ENCODE data around the gene CCR5. TPM values are rescaled to one million over a fixed set of nuclear protein-coding genes. Genes with fewer than 3 reads are reported as not detected.

CCR5 gene
- total RNA-seq, 1 experiment from 2014 or later, result not detected

GRCh38 chr3:46372492-46373359 lies 2.0 kb downstream of the CCR5 start:
- Histone ChIP-seq H3K9me3 (ENCODE audit: low read length) (no peaks in the 10 kb centered on the region), H3K36me3 (ENCODE audit: insufficient read depth, low read length) (no peaks in the 10 kb centered on the region), H3K9me2 (replicated peaks; ENCODE audit: insufficient read depth, low read length) (no peaks in the 10 kb centered on the region), H3K27ac (ENCODE audit: low read length) (no peak overlapping the region), H3K4me3 (ENCODE audit: low read length) (no peak overlapping the region), H3K9ac (ENCODE audit: low read length) (no peak overlapping the region), H4K20me1 (ENCODE audit: insufficient read depth, low read depth, low read length) (no peaks in the 10 kb centered on the region), H3K79me2 (ENCODE audit: low read length) (no peaks in the 10 kb centered on the region), H2AFZ (ENCODE audit: low read length) (no peak overlapping the region), H3K27me3 (ENCODE audit: low read length) (0 out of 2 replicates have a peak, but pooled peaks cover 3% of the 10 kb centered on the region), H3K4me2 (ENCODE audit: low read depth, low read length, poor library complexity, severe bottlenecking) (no peak overlapping the region), H3K4me1 (ENCODE audit: low read length) (no peaks in the 10 kb centered on the region)
- peak; percentile 71 for DNase-seq

GRCh38 chr3:46374755-46375154 lies 4.0 kb downstream of the CCR5 start:
- H4K20me1 ChIP-seq (ENCODE audit: insufficient read depth, low read depth, low read length), result no peaks in the 10 kb centered on the region
- no peak overlapping the region for H3K27ac ChIP-seq (ENCODE audit: low read length)

GRCh38 chr3:46375218-46375617 lies 4.5 kb downstream of the CCR5 start:
- no peaks in the 10 kb centered on the region for H3K9me3 ChIP-seq (ENCODE audit: low read length)
- peaks cover 5% of the 10 kb centered on the region for H3K4me1 ChIP-seq (ENCODE audit: low read length)
- H3K27ac ChIP-seq (ENCODE audit: low read length), result no peak overlapping the region
- H3K4me2 ChIP-seq (ENCODE audit: low read depth, low read length, poor library complexity, severe bottlenecking), result no peak overlapping the region
- H3K9me2 ChIP-seq (replicated peaks; ENCODE audit: insufficient read depth, low read length), result no peaks in the 10 kb centered on the region
- H3K27me3 ChIP-seq (ENCODE audit: low read length), result 0 out of 2 replicates have a peak, but pooled peaks cover 3% of the 10 kb centered on the region
- no peaks in the 10 kb centered on the region for H3K79me2 ChIP-seq (ENCODE audit: low read length)
- H3K4me3 ChIP-seq (ENCODE audit: low read length), result no peak overlapping the region
- no peak overlapping the region for H2AFZ ChIP-seq (ENCODE audit: low read length)
- no peak overlapping the region for H3K9ac ChIP-seq (ENCODE audit: low read length)
- no peaks in the 10 kb centered on the region for H3K36me3 ChIP-seq (ENCODE audit: insufficient read depth, low read length)
- no peak for DNase-seq
- no peaks in the 10 kb centered on the region for H4K20me1 ChIP-seq (ENCODE audit: insufficient read depth, low read depth, low read length)

More at GRCh38 chr3:46374755-46375154, 4.0 kb downstream of the CCR5 start:
- Histone ChIP-seq H3K9ac (ENCODE audit: low read length) (no peak overlapping the region), H3K9me3 (ENCODE audit: low read length) (no peaks in the 10 kb centered on the region), H3K79me2 (ENCODE audit: low read length) (no peaks in the 10 kb centered on the region), H3K9me2 (replicated peaks; ENCODE audit: insufficient read depth, low read length) (no peaks in the 10 kb centered on the region), H3K36me3 (ENCODE audit: insufficient read depth, low read length) (no peaks in the 10 kb centered on the region), H3K4me3 (ENCODE audit: low read length) (no peak overlapping the region), H2AFZ (ENCODE audit: low read length) (no peak overlapping the region), H3K4me2 (ENCODE audit: low read depth, low read length, poor library complexity, severe bottlenecking) (no peak overlapping the region), H3K4me1 (ENCODE audit: low read length) (peaks cover under 1% of the 10 kb centered on the region; the same call in 1 of the 2 replicates), H3K27me3 (ENCODE audit: low read length) (0 out of 2 replicates have a peak, but pooled peaks cover 3% of the 10 kb centered on the region)
- DNase-seq, result no peak

GRCh38 chr3:46375814-46376213 lies 5.1 kb downstream of the CCR5 start:
- Histone ChIP-seq H2AFZ (ENCODE audit: low read length) (no peak overlapping the region), H3K9me2 (replicated peaks; ENCODE audit: insufficient read depth, low read length) (no peaks in the 10 kb centered on the region), H3K4me2 (ENCODE audit: low read depth, low read length, poor library complexity, severe bottlenecking) (no peak overlapping the region), H3K4me3 (ENCODE audit: low read length) (no peak overlapping the region), H3K4me1 (ENCODE audit: low read length) (peaks cover 11% of the 10 kb centered on the region), H3K79me2 (ENCODE audit: low read length) (no peaks in the 10 kb centered on the region), H4K20me1 (ENCODE audit: insufficient read depth, low read depth, low read length) (no peaks in the 10 kb centered on the region), H3K27me3 (ENCODE audit: low read length) (0 out of 2 replicates have a peak, but pooled peaks cover 3% of the 10 kb centered on the region), H3K36me3 (ENCODE audit: insufficient read depth, low read length) (no peaks in the 10 kb centered on the region), H3K27ac (ENCODE audit: low read length) (no peak overlapping the region), H3K9ac (ENCODE audit: low read length) (no peak overlapping the region), H3K9me3 (ENCODE audit: low read length) (no peaks in the 10 kb centered on the region)
- no peak for DNase-seq

- no peak overlapping the region for H3K27ac ChIP-seq (ENCODE audit: low read length)
- no peak overlapping the region for H2AFZ ChIP-seq (ENCODE audit: low read length)
These were observed 7.7 kb downstream of the CCR5 start for GRCh38 chr3:46378426-46378942.

GRCh38 chr3:46380471-46381221 lies 9.9 kb downstream of the CCR5 start:
- Histone ChIP-seq H3K27me3 (ENCODE audit: low read length) (no peaks in the 10 kb centered on the region), H3K4me2 (ENCODE audit: low read depth, low read length, poor library complexity, severe bottlenecking) (peak overlapping the region; percentile 18), H3K27ac (ENCODE audit: low read length) (no peak overlapping the region), H3K4me3 (ENCODE audit: low read length) (no peak overlapping the region), H3K9me2 (replicated peaks; ENCODE audit: insufficient read depth, low read length) (no peaks in the 10 kb centered on the region), H3K9ac (ENCODE audit: low read length) (no peak overlapping the region), H3K36me3 (ENCODE audit: insufficient read depth, low read length) (no peaks in the 10 kb centered on the region), H3K4me1 (ENCODE audit: low read length) (peaks cover 35% of the 10 kb centered on the region), H4K20me1 (ENCODE audit: insufficient read depth, low read depth, low read length) (no peaks in the 10 kb centered on the region), H3K79me2 (ENCODE audit: low read length) (no peaks in the 10 kb centered on the region), H3K9me3 (ENCODE audit: low read length) (no peaks in the 10 kb centered on the region), H2AFZ (ENCODE audit: low read length) (no peak overlapping the region)
- DNase-seq, result no peak

More at GRCh38 chr3:46378426-46378942, 7.7 kb downstream of the CCR5 start:
- no peak overlapping the region for H3K4me3 ChIP-seq (ENCODE audit: low read length)
- 0 out of 2 replicates have a peak, but pooled peaks cover 3% of the 10 kb centered on the region for H3K27me3 ChIP-seq (ENCODE audit: low read length)
- no peak overlapping the region for H3K4me2 ChIP-seq (ENCODE audit: low read depth, low read length, poor library complexity, severe bottlenecking)
- H3K9ac ChIP-seq (ENCODE audit: low read length), result no peak overlapping the region
- no peaks in the 10 kb centered on the region for H3K36me3 ChIP-seq (ENCODE audit: insufficient read depth, low read length)
- DNase-seq, result peak; percentile 90
- H3K4me1 ChIP-seq (ENCODE audit: low read length), result peaks cover 20% of the 10 kb centered on the region
- no peaks in the 10 kb centered on the region for H3K9me3 ChIP-seq (ENCODE audit: low read length)
- no peaks in the 10 kb centered on the region for H4K20me1 ChIP-seq (ENCODE audit: insufficient read depth, low read depth, low read length)
- no peaks in the 10 kb centered on the region for H3K9me2 ChIP-seq (replicated peaks; ENCODE audit: insufficient read depth, low read length)
- no peaks in the 10 kb centered on the region for H3K79me2 ChIP-seq (ENCODE audit: low read length)

- Histone ChIP-seq H3K27ac (ENCODE audit: low read length) (no peak overlapping the region), H3K79me2 (ENCODE audit: low read length) (no peaks in the 10 kb centered on the region), H3K9ac (ENCODE audit: low read length) (no peak overlapping the region), H3K4me2 (ENCODE audit: low read depth, low read length, poor library complexity, severe bottlenecking) (no peak overlapping the region), H3K27me3 (ENCODE audit: low read length) (no peaks in the 10 kb centered on the region), H3K36me3 (ENCODE audit: insufficient read depth, low read length) (no peaks in the 10 kb centered on the region), H4K20me1 (ENCODE audit: insufficient read depth, low read depth, low read length) (no peaks in the 10 kb centered on the region), H3K4me1 (ENCODE audit: low read length) (peaks cover 35% of the 10 kb centered on the region), H3K9me2 (replicated peaks; ENCODE audit: insufficient read depth, low read length) (no peaks in the 10 kb centered on the region), H2AFZ (ENCODE audit: low read length) (no peak overlapping the region), H3K4me3 (ENCODE audit: low read length) (no peak overlapping the region), H3K9me3 (ENCODE audit: low read length) (no peaks in the 10 kb centered on the region)
- no peak for DNase-seq
These were observed 10.9 kb downstream of the CCR5 start for GRCh38 chr3:46381625-46382024.

All from Karpas-422 (cell line).